ENCODE results near the gene PSMC1. TPM values are rescaled to one million over a fixed set of nuclear protein-coding genes. Genes with fewer than 3 reads are reported as not detected.
"Not testable (repeated sequence)": the region's sequence is repeated elsewhere in the genome, so short reads cannot be mapped to it uniquely, and the experiment has no call there.

PSMC1 gene
- total RNA-seq, 2 experiments from 2014 or later = 75.8 to 80.3 TPM

DNA sequence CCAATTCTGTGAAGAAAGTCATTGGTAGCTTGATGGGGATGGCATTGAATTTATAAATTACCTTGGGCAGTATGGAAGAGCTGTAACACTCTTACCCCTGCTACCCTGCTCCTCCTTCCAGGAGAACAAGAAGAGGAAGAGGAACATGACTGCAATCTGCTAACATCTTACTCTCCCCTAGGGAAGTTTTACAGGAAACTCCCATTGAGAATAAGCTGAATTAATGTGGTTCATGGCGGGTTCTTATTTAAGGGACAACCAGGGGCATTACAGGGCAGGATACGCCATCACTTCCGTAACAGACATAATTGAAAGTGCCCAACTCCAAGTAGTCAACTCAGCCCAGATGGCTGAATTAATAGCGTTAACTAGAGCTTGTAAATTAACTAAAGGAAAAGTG lies 9.4 kb upstream of the PSMC1 start:
- no peak for TF ChIP-seq CTCF (IDR thresholded peaks at IDR 0.05)
- POLR2A ChIA-PET = no interaction called here
- peaks cover 2% of the 10 kb centered on the region for H3K9me3 Mint-ChIP-seq
- H3K27me3 Mint-ChIP-seq = peaks cover 35% of the 10 kb centered on the region
- Histone ChIP-seq H3K4me3 (ENCODE audit: low read length) (no peak overlapping the region), H3K36me3 (ENCODE audit: insufficient read depth, low read length) (no peaks in the 10 kb centered on the region), H3K27me3 (ENCODE audit: control insufficient read depth in 1 of 2, insufficient read depth in 2 of 2, low read length in 2 of 2) (peaks cover 4 to 6% of the 10 kb centered on the region in 2 experiments), H3K27ac (ENCODE audit: low read depth in 1 of 2, low read length in 2 of 2) (no peak overlapping the region), H3K4me1 (ENCODE audit: insufficient read depth, low read length) (no peaks in the 10 kb centered on the region), H3K9me3 (ENCODE audit: control insufficient read depth in 1 of 2, insufficient read depth in 1 of 2, low read length in 2 of 2) (peaks cover 7 to 13% of the 10 kb centered on the region in 2 experiments)
- peaks cover 7% of the 10 kb centered on the region for H3K36me3 Mint-ChIP-seq (ENCODE audit: low read depth)
- no peaks in the 10 kb centered on the region for H3K4me1 Mint-ChIP-seq (ENCODE audit: low read depth)
- intact Hi-C loops (cut with DNase I, micrococcal nuclease) = no loop called here
- no peak overlapping the region for H3K4me3 Mint-ChIP-seq
- H3K27ac Mint-ChIP-seq = no peak overlapping the region
- ATAC-seq (ENCODE audit: poor library complexity) = no peak
- CTCF ChIA-PET = no interaction called here
- DNase-seq = no peak

DNA sequence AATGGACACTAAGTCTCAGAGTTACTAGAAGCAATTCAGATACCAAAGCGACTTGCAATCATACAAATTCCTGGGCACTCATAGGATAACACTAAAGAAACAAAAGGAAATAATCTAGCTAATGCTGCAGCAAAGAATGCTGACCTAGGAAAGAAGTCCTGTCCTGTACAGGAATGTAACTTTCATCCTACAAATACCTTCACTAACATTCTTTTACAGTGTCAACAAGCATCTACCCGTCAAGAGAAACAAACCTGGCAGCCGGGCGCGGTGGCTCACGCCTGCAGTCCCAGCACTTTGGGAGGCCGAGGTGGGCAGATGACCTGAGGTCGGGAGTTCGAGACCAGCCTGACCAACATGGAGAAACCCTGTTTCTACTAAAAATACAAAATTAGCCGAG lies 8.9 kb upstream of the PSMC1 start:
- not testable (repeated sequence) for H3K36me3 Mint-ChIP-seq (ENCODE audit: low read depth)

DNA sequence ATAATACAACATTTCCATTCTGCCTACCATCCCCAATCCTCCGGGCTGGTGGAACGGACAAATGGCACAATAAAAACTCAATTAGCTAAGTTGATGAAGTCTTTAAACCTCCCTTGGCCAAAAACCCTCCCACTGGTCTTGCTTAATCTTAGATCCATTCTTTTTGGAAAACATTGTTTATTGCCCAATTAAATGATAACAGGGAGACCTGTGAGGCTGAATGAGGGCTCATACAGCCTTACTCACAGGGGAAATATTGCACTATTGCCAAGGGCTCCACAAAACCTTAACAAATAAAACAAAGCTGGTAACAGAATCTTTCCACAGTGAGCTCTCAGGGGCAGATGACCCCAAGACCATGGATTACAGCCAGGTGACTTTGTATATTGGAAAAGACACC lies 7.8 kb upstream of the PSMC1 start:
- H3K27me3 ChIP-seq (ENCODE audit: control insufficient read depth in 1 of 2, insufficient read depth in 2 of 2, low read length in 2 of 2) = peaks cover 4 to 7% of the 10 kb centered on the region in 2 experiments
- H3K4me1 ChIP-seq (ENCODE audit: insufficient read depth, low read length) = no peaks in the 10 kb centered on the region
- H3K36me3 ChIP-seq (ENCODE audit: insufficient read depth, low read length) = no peaks in the 10 kb centered on the region
- Mint-ChIP-seq H3K9me3 (peaks cover 2% of the 10 kb centered on the region), H3K4me3 (no peak overlapping the region), H3K27ac (no peak overlapping the region), H3K36me3 (ENCODE audit: low read depth) (peaks cover 6% of the 10 kb centered on the region), H3K27me3 (peaks cover 47% of the 10 kb centered on the region), H3K4me1 (ENCODE audit: low read depth) (no peaks in the 10 kb centered on the region)
- CTCF ChIA-PET = no interaction called here
- DNase-seq = no peak
- no peak for ATAC-seq (ENCODE audit: poor library complexity)
- no peak overlapping the region for H3K27ac ChIP-seq (ENCODE audit: low read depth in 1 of 2, low read length in 2 of 2)
- H3K4me3 ChIP-seq (ENCODE audit: low read length) = no peak overlapping the region
- no peak for TF ChIP-seq CTCF (IDR thresholded peaks at IDR 0.05)
- POLR2A ChIA-PET = no interaction called here
- H3K9me3 ChIP-seq (ENCODE audit: control insufficient read depth in 1 of 2, insufficient read depth in 1 of 2, low read length in 2 of 2) = peaks cover 0 to 4% of the 10 kb centered on the region in 2 experiments
- intact Hi-C loops (cut with DNase I, micrococcal nuclease) = no loop called here

More for the DNA sequence above, 8.9 kb upstream of the PSMC1 start:
- H3K4me1 Mint-ChIP-seq (ENCODE audit: low read depth); H3K4me1 ChIP-seq (ENCODE audit: insufficient read depth, low read length); H3K9me3 Mint-ChIP-seq; H3K4me3 Mint-ChIP-seq; intact Hi-C loops (cut with DNase I, micrococcal nuclease); H3K27ac ChIP-seq (ENCODE audit: low read depth in 1 of 2, low read length in 2 of 2); H3K36me3 ChIP-seq (ENCODE audit: insufficient read depth, low read length); ATAC-seq (ENCODE audit: poor library complexity); DNase-seq; H3K27me3 ChIP-seq (ENCODE audit: control insufficient read depth in 1 of 2, insufficient read depth in 2 of 2, low read length in 2 of 2); POLR2A ChIA-PET; CTCF ChIA-PET; H3K27ac Mint-ChIP-seq; H3K4me3 ChIP-seq (ENCODE audit: low read length): not testable (repeated sequence)
- peaks cover 2 to 10% of the 10 kb centered on the region in 2 experiments for H3K9me3 ChIP-seq (ENCODE audit: control insufficient read depth in 1 of 2, insufficient read depth in 1 of 2, low read length in 2 of 2)
- peaks cover 40% of the 10 kb centered on the region for H3K27me3 Mint-ChIP-seq

DNA sequence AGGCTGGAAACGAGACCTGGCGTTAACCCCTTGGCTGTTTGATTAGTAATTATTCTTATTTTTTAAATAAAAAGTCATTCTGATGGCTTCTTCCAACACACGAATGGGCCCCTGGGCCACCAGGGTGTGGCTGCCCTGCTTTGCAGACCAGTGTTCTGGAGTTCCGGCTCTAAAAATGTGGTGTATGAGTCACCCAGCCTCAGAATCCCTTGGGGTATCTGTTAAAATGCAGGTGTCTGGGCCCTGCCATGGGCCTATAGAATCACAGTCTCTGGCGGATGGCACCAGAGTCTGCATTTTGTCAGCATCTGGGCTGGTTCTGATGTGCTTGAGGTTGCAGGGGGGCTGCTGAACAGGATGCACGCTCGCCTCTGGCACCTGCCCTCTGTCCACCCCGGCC lies 2.5 kb upstream of the PSMC1 start:
- H3K36me3 Mint-ChIP-seq (ENCODE audit: low read depth) = peaks cover 23% of the 10 kb centered on the region
- H3K4me1 Mint-ChIP-seq (ENCODE audit: low read depth) = peaks cover 29% of the 10 kb centered on the region
- H3K9me3 Mint-ChIP-seq = no peaks in the 10 kb centered on the region
- POLR2A ChIA-PET = no interaction called here
- intact Hi-C loops (cut with DNase I, micrococcal nuclease) = no loop called here
- CTCF ChIA-PET = no interaction called here
- Histone ChIP-seq H3K27ac (ENCODE audit: low read depth in 1 of 2, low read length in 2 of 2) (no peak overlapping the region), H3K36me3 (ENCODE audit: insufficient read depth, low read length) (no peaks in the 10 kb centered on the region), H3K9me3 (ENCODE audit: control insufficient read depth in 1 of 2, insufficient read depth in 1 of 2, low read length in 2 of 2) (peaks cover 0 to 4% of the 10 kb centered on the region in 2 experiments), H3K4me3 (ENCODE audit: low read length) (no peak overlapping the region), H3K27me3 (ENCODE audit: control insufficient read depth in 1 of 2, insufficient read depth in 2 of 2, low read length in 2 of 2) (peaks cover 0 to 7% of the 10 kb centered on the region in 2 experiments), H3K4me1 (ENCODE audit: insufficient read depth, low read length) (peaks cover 12% of the 10 kb centered on the region)
- ATAC-seq (ENCODE audit: poor library complexity) = no peak
- H3K27me3 Mint-ChIP-seq = peaks cover 24% of the 10 kb centered on the region
- peak overlapping the region; percentile 63 for H3K4me3 Mint-ChIP-seq
- H3K27ac Mint-ChIP-seq = peak overlapping the region; percentile 27
- no peak for DNase-seq
- no peak for TF ChIP-seq CTCF (IDR thresholded peaks at IDR 0.05)
